ENCODE data around the gene IRF8.

IRF8 gene

GRCh38 chr16:85950136-85950918, 51.4 kb downstream of the IRF8 start:
- no peak for DNase-seq (ENCODE audit: low read depth in 1 of 2, low spot score in 1 of 2)
- in situ Hi-C loops (cut with HindIII; ENCODE audit: low pct_unique_long_range_greater_than_20kb, low sequenced_read_pairs) = no loop called here
- no peak for TF ChIP-seq JUND (IDR thresholded peaks at IDR 0.05; ENCODE audit: low read depth)

- in situ Hi-C loops (cut with HindIII; ENCODE audit: low pct_unique_long_range_greater_than_20kb, low sequenced_read_pairs) = no loop called here
- TF ChIP-seq JUND (IDR thresholded peaks at IDR 0.05; ENCODE audit: low read depth) = no peak
- no peak for DNase-seq (ENCODE audit: low read depth in 1 of 2, low spot score in 1 of 2)
Observed at GRCh38 chr16:85952197-85952596, 53.2 kb downstream of the IRF8 start.

GRCh38 chr16:85952811-85953210, 53.8 kb downstream of the IRF8 start:
- no peak for DNase-seq (ENCODE audit: low read depth in 1 of 2, low spot score in 1 of 2)
- TF ChIP-seq JUND (IDR thresholded peaks at IDR 0.05; ENCODE audit: low read depth) = no peak
- in situ Hi-C loops (cut with HindIII; ENCODE audit: low pct_unique_long_range_greater_than_20kb, low sequenced_read_pairs) = no loop called here

GRCh38 chr16:85954927-85955519, 56.1 kb downstream of the IRF8 start:
- in situ Hi-C loops (cut with HindIII; ENCODE audit: low pct_unique_long_range_greater_than_20kb, low sequenced_read_pairs) = no loop called here
- DNase-seq (ENCODE audit: low read depth in 1 of 2, low spot score in 1 of 2) = no peak
- no peak for TF ChIP-seq JUND (IDR thresholded peaks at IDR 0.05; ENCODE audit: low read depth)

GRCh38 chr16:85955566-85955965, 56.6 kb downstream of the IRF8 start:
- DNase-seq (ENCODE audit: low read depth in 1 of 2, low spot score in 1 of 2) = no peak
- in situ Hi-C loops (cut with HindIII; ENCODE audit: low pct_unique_long_range_greater_than_20kb, low sequenced_read_pairs) = no loop called here
- TF ChIP-seq JUND (IDR thresholded peaks at IDR 0.05; ENCODE audit: low read depth) = no peak

- in situ Hi-C loops (cut with HindIII; ENCODE audit: low pct_unique_long_range_greater_than_20kb, low sequenced_read_pairs) = no loop called here
- DNase-seq (ENCODE audit: low read depth in 1 of 2, low spot score in 1 of 2) = no peak
- TF ChIP-seq JUND (IDR thresholded peaks at IDR 0.05; ENCODE audit: low read depth) = no peak
Observed at GRCh38 chr16:85956426-85956825, 57.5 kb downstream of the IRF8 start.

GRCh38 chr16:85958731-85959130, 59.8 kb downstream of the IRF8 start:
- TF ChIP-seq JUND (IDR thresholded peaks at IDR 0.05; ENCODE audit: low read depth) = no peak
- in situ Hi-C loops (cut with HindIII; ENCODE audit: low pct_unique_long_range_greater_than_20kb, low sequenced_read_pairs) = no loop called here
- DNase-seq (ENCODE audit: low read depth in 1 of 2, low spot score in 1 of 2) = no peak

- TF ChIP-seq JUND (IDR thresholded peaks at IDR 0.05; ENCODE audit: low read depth) = no peak
- in situ Hi-C loops (cut with HindIII; ENCODE audit: low pct_unique_long_range_greater_than_20kb, low sequenced_read_pairs) = no loop called here
Observed at GRCh38 chr16:85959686-85960085, 60.7 kb downstream of the IRF8 start.

GRCh38 chr16:85960486-85961046, 61.6 kb downstream of the IRF8 start:
- no peak for DNase-seq (ENCODE audit: low read depth in 1 of 2, low spot score in 1 of 2)
- in situ Hi-C loops (cut with HindIII; ENCODE audit: low pct_unique_long_range_greater_than_20kb, low sequenced_read_pairs) = no loop called here
- no peak for TF ChIP-seq JUND (IDR thresholded peaks at IDR 0.05; ENCODE audit: low read depth)

More at GRCh38 chr16:85959686-85960085, 60.7 kb downstream of the IRF8 start:
- DNase-seq (ENCODE audit: low read depth in 1 of 2, low spot score in 1 of 2) = no peak

- TF ChIP-seq JUND (IDR thresholded peaks at IDR 0.05; ENCODE audit: low read depth) = no peak
- in situ Hi-C loops (cut with HindIII; ENCODE audit: low pct_unique_long_range_greater_than_20kb, low sequenced_read_pairs) = no loop called here
- no peak for DNase-seq (ENCODE audit: low read depth in 1 of 2, low spot score in 1 of 2)
Observed at GRCh38 chr16:85961988-85962915, 63.3 kb downstream of the IRF8 start.

GRCh38 chr16:85963753-85964285, 64.9 kb downstream of the IRF8 start:
- no peak for TF ChIP-seq JUND (IDR thresholded peaks at IDR 0.05; ENCODE audit: low read depth)
- DNase-seq (ENCODE audit: low read depth in 1 of 2, low spot score in 1 of 2) = no peak
- in situ Hi-C loops (cut with HindIII; ENCODE audit: low pct_unique_long_range_greater_than_20kb, low sequenced_read_pairs) = no loop called here

GRCh38 chr16:85965125-85965524, 66.2 kb downstream of the IRF8 start:
- no peak for DNase-seq (ENCODE audit: low read depth in 1 of 2, low spot score in 1 of 2)
- in situ Hi-C loops (cut with HindIII; ENCODE audit: low pct_unique_long_range_greater_than_20kb, low sequenced_read_pairs) = no loop called here
- no peak for TF ChIP-seq JUND (IDR thresholded peaks at IDR 0.05; ENCODE audit: low read depth)
